Renal cortex interstitium (tissue), 11 donors: Measurements from ENCODE around the gene HHIPL1. TPM values are rescaled to one million over a fixed set of nuclear protein-coding genes. Genes with fewer than 3 reads are reported as not detected.
A peak's percentile ranks its signal among the peaks of the same experiment; 100 is the strongest.
"Not testable (repeated sequence)": the region's sequence is repeated elsewhere in the genome, so short reads cannot be mapped to it uniquely, and the experiment has no call there.

Source experiments
- DNase-seq, 11 donors: peaks; one replicate each; pipeline ENCODE4 v3.0.0-alpha.2; 2013; ENCODE audit warnings: low read depth in 9 of 11, low spot score in 4 of 11; ENCODE audit errors: extremely low read depth in 1 of 11
- polyA plus RNA-seq, 3 donors: library from polyadenylated mRNA; unstranded; fragments of 120-200 nt; gene quantifications; one replicate each; pipeline ENCODE4 v1.2.1, GENCODE V29; 2013; ENCODE audit not compliant: insufficient read length in 3 of 3

Gene HHIPL1
- polyA plus RNA-seq, 3 donors: 1.5 to 2.4 (median 1.6) TPM

DNA sequence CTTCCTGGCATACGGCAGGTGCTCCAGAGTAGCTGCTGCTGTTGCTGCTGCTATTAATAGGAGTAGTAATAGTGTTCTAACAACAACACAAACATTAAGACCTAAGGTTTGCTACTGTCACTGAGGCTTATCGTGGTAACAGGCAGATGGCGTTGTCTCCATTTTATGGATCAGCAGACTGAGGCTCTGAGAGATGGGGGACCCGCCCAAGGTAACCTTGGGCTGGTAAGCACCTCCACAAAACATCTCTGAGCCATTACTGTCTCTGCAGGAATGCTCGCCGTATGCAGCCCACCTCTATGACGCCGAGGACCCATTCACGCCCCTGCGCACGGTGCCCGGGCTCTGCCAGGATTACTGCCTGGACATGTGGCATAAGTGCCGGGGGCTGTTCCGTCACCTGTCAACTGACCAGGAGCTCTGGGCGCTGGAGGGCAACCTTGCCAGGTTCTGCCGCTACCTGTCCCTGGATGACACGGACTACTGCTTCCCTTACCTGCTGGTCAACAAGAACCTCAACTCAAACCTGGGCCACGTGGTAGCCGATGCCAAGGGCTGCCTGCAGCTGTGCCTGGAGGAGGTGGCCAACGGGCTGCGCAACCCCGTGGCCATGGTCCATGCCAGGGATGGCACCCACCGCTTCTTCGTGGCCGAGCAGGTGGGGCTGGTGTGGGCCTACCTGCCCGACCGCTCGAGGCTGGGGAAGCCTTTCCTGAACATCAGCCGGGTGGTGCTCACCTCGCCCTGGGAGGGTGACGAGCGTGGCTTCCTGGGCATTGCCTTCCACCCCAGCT is 7.2 kb downstream of the HHIPL1 start:
- DNase-seq: no peak

DNA sequence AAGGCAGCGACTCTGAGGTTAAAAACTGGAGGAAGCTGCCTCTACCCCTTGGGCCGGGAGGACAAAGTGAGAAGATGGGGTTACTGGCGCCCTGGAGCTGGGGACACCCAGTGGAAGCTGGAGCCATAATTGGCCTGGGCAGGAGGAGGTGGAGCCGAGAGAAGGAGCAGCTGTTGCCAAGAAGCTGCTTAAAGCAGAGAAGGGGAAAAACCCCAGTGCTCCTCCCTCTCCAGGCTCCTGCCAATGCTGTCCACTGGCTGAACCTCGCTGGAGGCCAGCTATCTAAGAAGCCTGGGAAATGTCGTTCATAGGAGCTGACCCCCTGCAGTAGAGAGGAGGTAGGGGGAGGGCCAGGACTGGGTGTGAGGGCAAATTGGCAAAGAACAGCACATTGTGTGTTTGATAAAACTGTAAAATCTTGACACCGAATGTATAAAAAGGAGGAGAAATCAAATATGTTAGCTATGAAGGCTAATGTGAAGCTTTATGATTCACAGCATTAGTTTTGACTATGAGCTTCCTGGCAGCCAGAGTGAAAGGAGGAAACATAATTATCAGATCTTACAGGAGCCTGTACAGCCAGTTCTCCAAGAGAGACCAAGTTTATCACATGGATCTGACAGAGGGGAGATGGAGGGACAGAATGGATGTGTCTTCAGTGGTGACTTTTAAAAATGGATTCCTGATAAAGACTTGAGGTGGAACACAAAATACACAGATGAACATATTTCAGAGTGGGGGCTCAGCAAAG is 9.5 kb downstream of the HHIPL1 start:
- peak in 1 of 11 donors; percentile 21 for DNase-seq

GRCh38 chr14:99655521-99655920 is 10.6 kb downstream of the HHIPL1 start:
- no peak for DNase-seq

GRCh38 chr14:99656171-99656570 is 11.2 kb downstream of the HHIPL1 start:
- DNase-seq: no peak

DNA sequence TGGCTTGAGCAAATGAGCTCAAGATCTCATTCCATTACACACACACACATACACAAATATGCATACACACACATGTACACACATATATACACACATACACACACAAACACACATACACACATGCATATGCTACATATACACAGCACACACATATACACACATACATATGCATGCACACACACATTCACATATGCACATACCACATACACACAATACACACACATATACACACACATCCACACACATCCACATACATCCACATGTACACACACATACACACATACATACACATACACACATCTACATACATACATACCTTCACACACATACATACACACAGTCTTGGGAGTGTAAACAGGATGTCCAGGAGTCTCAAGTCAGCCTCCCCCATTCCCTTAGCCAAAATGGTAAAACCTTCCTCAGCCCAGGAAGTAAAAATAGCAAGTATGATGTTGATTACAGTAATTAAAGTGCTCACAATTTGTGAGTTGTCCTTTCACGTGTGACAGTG is 12.8 kb downstream of the HHIPL1 start:
- DNase-seq: no peak

DNA sequence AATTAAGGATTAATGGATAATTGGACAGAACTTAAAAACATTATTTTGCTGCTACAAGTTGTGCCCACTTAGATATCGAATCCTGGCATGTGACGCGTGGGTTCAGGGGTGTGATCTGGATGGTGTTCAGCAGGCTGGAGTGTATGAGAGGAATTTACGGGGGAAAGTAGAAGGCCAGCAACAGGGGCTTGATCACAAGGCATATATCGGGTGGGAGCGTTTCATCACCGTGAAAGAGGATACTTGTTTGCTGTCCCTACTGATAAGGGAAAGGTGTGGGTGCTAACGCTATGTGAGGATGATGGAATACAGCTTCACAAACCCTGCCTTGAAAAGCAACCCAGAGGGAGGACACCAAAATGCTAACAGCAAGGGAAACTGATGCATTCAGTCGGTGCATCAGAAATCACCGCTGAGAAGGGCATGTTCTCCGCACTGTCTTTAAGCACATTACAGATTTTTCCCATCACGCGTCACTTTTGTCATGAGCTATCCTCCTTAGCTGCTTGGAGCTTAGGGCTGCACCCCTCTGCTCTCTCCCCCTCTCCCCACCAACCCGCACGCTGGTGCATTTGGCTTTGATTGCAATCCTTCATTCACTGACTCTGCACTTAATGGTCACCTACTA is 13.4 kb downstream of the HHIPL1 start:
- no peak for DNase-seq

DNA sequence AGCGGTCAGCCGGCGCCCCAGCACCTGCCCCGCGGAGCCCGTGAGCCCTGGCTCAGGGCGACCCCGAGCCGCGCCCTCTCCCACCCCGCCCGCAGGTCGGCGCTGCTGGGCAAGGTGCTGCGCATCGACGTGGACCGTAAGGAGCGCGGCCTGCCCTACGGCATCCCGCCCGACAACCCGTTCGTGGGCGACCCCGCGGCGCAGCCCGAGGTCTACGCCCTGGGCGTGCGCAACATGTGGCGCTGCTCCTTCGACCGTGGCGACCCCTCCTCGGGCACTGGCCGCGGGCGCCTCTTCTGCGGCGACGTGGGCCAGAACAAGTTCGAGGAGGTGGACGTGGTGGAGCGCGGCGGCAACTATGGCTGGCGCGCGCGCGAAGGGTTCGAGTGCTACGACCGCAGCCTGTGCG is 14.4 kb downstream of the HHIPL1 start:
- DNase-seq: no peak

DNA sequence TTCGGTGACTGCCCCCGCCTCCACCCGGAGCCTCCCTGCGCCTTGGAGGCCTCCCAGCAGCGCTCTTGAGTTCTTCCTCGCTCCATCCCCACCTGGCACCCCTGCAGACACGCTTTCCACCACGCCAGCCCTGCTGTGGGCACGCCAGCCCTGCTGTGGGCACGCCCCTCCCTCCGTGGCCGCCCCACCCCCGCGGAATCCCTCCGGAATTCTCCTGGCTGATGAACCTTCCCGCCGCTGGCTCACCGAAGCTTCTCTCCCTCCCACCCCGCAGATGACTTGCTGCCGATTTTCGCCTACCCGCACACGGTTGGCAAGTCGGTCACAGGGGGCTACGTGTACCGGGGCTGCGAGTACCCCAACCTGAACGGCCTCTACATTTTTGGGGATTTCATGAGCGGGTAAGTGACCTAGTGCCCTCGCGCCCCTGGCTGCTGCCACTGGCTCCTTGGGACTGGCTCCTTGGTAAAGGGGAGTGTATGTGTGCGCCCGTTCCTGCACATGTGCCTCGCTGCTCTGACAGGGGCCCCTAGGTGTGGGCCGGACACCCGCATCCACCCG is 15.2 kb downstream of the HHIPL1 start:
- DNase-seq: no peak

DNA sequence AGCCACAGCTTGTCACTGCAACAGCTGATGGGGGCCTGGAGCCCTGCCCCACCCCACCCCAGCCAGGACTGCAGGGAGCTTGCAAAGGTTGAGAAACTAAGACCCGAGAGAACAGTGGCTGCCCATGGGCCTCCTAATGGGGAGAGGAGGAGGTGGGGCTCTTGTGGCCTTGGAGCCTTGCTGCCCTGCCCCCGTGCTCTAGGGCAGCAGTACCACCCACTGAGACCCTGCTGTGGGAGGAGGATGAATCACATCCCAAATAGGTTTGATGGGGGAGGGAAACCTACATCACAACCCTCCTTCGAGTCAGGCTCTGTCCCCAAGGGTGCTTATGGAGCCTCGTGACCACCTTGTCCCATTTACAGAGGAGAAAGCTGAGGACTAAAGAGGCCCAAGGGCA is 15.9 kb downstream of the HHIPL1 start:
- DNase-seq: no peak

DNA sequence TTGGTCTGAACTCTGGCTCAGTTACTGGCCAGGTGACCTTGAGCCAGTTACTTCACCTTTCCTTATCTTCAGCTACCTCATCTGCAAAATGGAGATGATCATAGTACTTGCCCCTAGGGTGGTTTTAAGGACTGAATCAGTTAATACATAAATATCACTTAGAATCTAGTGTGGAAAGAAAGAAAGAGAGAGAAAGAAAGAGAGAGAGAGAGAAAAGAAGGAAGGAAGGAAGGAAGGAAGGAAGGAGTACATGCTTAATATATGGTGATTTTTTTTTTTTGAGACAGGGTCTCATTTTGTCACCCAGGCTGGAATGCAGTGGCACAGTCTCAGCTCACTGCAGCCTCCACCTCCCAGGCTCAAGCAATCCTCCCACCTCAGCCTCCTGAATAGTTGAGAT is 16.3 kb downstream of the HHIPL1 start:
- not testable (repeated sequence) for DNase-seq

GRCh38 chr14:99662846-99663245 is 17.9 kb downstream of the HHIPL1 start:
- no peak for DNase-seq

- DNase-seq: no peak
Measured at GRCh38 chr14:99663386-99664057, 18.6 kb downstream of the HHIPL1 start.

- DNase-seq: no peak
Measured at GRCh38 chr14:99664058-99664936, 19.4 kb downstream of the HHIPL1 start.

DNA sequence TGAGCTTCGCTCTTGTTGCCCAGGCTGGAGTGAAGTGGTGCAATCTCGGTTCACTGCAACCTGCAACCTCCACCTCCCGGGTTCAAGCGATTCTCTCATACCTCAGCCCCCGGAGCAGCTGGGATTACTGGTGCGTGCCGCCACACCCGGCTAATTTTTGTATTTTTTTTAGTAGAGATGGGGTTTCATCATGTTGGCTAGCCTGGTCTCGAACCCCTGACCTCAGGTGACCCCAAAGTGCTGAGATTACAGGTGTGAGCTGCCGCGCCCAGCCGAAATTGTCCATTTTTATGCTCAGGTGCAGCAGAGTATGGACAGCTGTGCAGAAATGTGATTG is 20.0 kb downstream of the HHIPL1 start:
- no peak for DNase-seq

DNA sequence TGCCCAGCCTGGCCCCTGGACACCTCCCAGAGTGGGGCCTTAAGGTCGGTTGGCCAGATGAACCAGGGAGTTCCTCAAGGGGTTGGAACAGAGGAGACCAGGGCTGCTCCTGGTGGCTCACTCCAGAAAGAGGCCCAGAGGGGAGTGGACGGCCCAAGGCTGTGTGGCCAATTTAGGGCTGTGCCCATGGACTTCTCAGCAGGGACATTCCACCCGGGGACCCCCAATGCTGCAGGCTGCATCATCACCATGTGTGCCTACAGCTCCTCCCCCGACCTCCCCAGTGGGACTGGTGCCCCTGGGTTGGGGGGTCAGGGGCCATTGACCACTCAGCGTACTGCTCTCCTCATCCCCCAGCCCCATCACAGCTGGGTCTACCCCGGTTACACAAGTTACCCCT is 21.6 kb downstream of the HHIPL1 start:
- no peak for DNase-seq

- no peak for DNase-seq
Measured at GRCh38 chr14:99667045-99667444, 22.1 kb downstream of the HHIPL1 start.

DNA sequence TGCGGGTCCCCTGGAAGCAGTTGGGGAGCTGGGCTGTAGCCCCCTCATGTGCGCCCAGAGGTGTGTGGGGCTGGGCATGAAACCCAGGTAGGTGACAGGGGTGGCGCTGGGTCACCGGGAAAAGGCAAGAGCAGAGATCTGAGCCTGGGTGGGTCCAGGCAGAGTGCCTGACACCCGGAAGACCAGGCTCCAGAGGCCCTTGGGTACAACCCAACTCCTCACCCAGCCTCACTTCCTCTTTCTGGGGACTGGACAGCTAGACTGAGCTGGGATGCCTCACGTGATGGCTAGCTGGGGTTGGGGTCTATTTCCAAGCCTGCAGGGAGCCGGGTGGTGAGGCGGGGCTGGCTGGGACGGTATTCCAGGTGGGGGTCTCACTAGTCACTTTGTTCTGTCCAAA is 22.9 kb downstream of the HHIPL1 start:
- no peak for DNase-seq
